Measurements from ENCODE around the gene CSMD2. TPM values are rescaled to one million over a fixed set of nuclear protein-coding genes. Genes with fewer than 3 reads are reported as not detected.

The CSMD2 gene
- total and polyA plus RNA-seq, 2 of the 8 experiments (the other 6 are each of a cell fraction or from before 2014, with no cell fraction given), result 7.0 to 14.7 TPM

GRCh38 chr1:34144766-34145165 is 20.3 kb downstream of the CSMD2 start:
- H3K9ac ChIP-seq (replicated peaks in 1 of 4; ENCODE audit: extremely low read depth in 1 of 4, low read depth in 3 of 4, low read length in 3 of 4), result no peak overlapping the region
- WGBS, 2 experiments (ENCODE audit: extremely low coverage in 1 of 2, insufficient coverage in 1 of 2, insufficient read length in 1 of 2, insufficient replicate concordance in 2 of 2, low coverage in 1 of 2, low lambda C conversion rate in 2 of 2, missing lambda C conversion rate in 1 of 2), result 96% methylated on average over 6 of the region's 6 CpGs; no CpG with 5 or more reads in 1 of the 2 experiments
- peaks cover 5 to 7% of the 10 kb centered on the region in 2 experiments for H4K20me1 ChIP-seq (replicated peaks in 1 of 2; ENCODE audit: control insufficient read depth in 1 of 2, insufficient read depth in 2 of 2, low read length in 2 of 2)
- no peak overlapping the region for H2BK15ac ChIP-seq (ENCODE audit: low read length)
- H3K4me3 ChIP-seq (ENCODE audit: extremely low read depth in 1 of 4, insufficient read depth in 2 of 4, low read depth in 3 of 4, low read length in 4 of 4), result no peak overlapping the region
- no peak overlapping the region for H2BK120ac ChIP-seq (replicated peaks; ENCODE audit: low read depth, low read length)
- no peak overlapping the region for H3K23ac ChIP-seq (ENCODE audit: insufficient read length)
- H3K14ac ChIP-seq (ENCODE audit: insufficient read length), result no peak overlapping the region
- peaks cover 9 to 21% (median 18%) of the 10 kb centered on the region in 4 experiments for H3K4me1 ChIP-seq (replicated peaks in 1 of 4; ENCODE audit: control insufficient read depth in 3 of 4, insufficient read depth in 4 of 4, low read length in 3 of 4)
- no peak overlapping the region for H2AK5ac ChIP-seq (ENCODE audit: low read depth, low read length)
- no peak overlapping the region for H3K27ac ChIP-seq (ENCODE audit: low read depth, low read length)
- POLR2A ChIA-PET (ENCODE audit: partially characterized antibody), result interaction anchor here (1.0 kb wide), 1 partner anchor 14 kb away, joined by 3 read pairs; no protein-coding TSS in a partner anchor
- FAIRE-seq (no peak), DNase-seq (ENCODE audit: low read depth in 1 of 2, low spot score in 2 of 2) (no peak)
- H2BK5ac ChIP-seq (ENCODE audit: low read depth, low read length), result no peak overlapping the region
- H3K9me3 ChIP-seq (ENCODE audit: insufficient read depth in 2 of 2, low read depth in 1 of 2, low read length in 1 of 2), result no peaks in the 10 kb centered on the region
- CTCF ChIA-PET (ENCODE audit: partially characterized antibody), result interaction anchor here (0.7 to 2.2 kb wide), 4 partner anchors 9 to 131 kb away, joined by 3 to 5 read pairs (median 4); no protein-coding TSS in a partner anchor
- no peak overlapping the region for H3K4me2 ChIP-seq (ENCODE audit: insufficient read depth in 1 of 2, low read depth in 2 of 2, low read length in 2 of 2)
- H3K23me2 ChIP-seq (ENCODE audit: low read depth, low read length), result no peaks in the 10 kb centered on the region
- no peak overlapping the region for H4K91ac ChIP-seq (replicated peaks; ENCODE audit: insufficient read length, low read length)
- H3K36me3 ChIP-seq (ENCODE audit: control insufficient read depth in 2 of 4, insufficient read depth in 4 of 4, low read length in 3 of 4), result peaks cover 0 to 10% (median 2%) of the 10 kb centered on the region in 4 experiments; a peak in 3 of 8 replicates
- no peaks in the 10 kb centered on the region for H3K27me3 ChIP-seq (replicated peaks in 1 of 4; ENCODE audit: control insufficient read depth in 3 of 4, extremely low read depth in 1 of 4, insufficient read depth in 3 of 4, low read length in 3 of 4)
- peaks cover 0 to 24% of the 10 kb centered on the region in 2 experiments; a peak in 2 of 4 replicates for H3K79me2 ChIP-seq (ENCODE audit: control insufficient read depth in 1 of 2, insufficient read depth in 2 of 2, low read length in 2 of 2)
- H3K18ac ChIP-seq (ENCODE audit: extremely low read depth, low read length), result no peak overlapping the region
- H2BK20ac ChIP-seq (ENCODE audit: low read length), result no peak overlapping the region
- no peak overlapping the region for H2AFZ ChIP-seq (ENCODE audit: low read length)
- H3K4ac ChIP-seq (replicated peaks; ENCODE audit: insufficient read length, low read depth, low read length), result no peak overlapping the region
- H2BK12ac ChIP-seq (ENCODE audit: low read depth, low read length), result no peak overlapping the region
- no peak overlapping the region for H4K8ac ChIP-seq (ENCODE audit: extremely low read depth, insufficient read depth, low read length)
- no peak overlapping the region for H4K5ac ChIP-seq (ENCODE audit: insufficient read length, low read depth, low read length)
- no peak overlapping the region for H3K56ac ChIP-seq (replicated peaks; ENCODE audit: insufficient read length, low read depth, low read length)
- peaks cover 6% of the 10 kb centered on the region; the same call in 1 of the 2 replicates for H3K79me1 ChIP-seq (ENCODE audit: low read depth, low read length)
- TF ChIP-seq PHF8 (conservative IDR thresholded peaks at IDR 0.05; ENCODE audit: low read depth, low read length) (no peak), TCF12 (IDR thresholded peaks at IDR 0.05; ENCODE audit: low read depth, low read length) (no peak), MAX (IDR thresholded peaks at IDR 0.05) (no peak), POU5F1 (IDR thresholded peaks at IDR 0.05; ENCODE audit: low read depth, low read length) (no peak), SIX5 (IDR thresholded peaks at IDR 0.05; ENCODE audit: low read depth, low read length) (no peak), TEAD4 (IDR thresholded peaks at IDR 0.05; ENCODE audit: low read depth, low read length) (no peak), CHD2 (IDR thresholded peaks at IDR 0.05; ENCODE audit: low read length) (no peak), SP2 (IDR thresholded peaks at IDR 0.05; ENCODE audit: low read length) (no peak), USF2 (IDR thresholded peaks at IDR 0.05; ENCODE audit: low read length) (no peak), NANOG (IDR thresholded peaks at IDR 0.05; ENCODE audit: insufficient read depth, low read depth, low read length, poor library complexity, severe bottlenecking) (no peak), ZNF274 (IDR thresholded peaks at IDR 0.05; ENCODE audit: borderline replicate concordance, extremely low read depth, low read length) (no peak), BRCA1 (IDR thresholded peaks at IDR 0.05; ENCODE audit: low read depth, low read length) (no peak)
